ENCODE results near the gene PGA4.
A peak's percentile ranks its signal among the peaks of the same experiment; 100 is the strongest.

- TF ChIP-seq, protein P1, sequence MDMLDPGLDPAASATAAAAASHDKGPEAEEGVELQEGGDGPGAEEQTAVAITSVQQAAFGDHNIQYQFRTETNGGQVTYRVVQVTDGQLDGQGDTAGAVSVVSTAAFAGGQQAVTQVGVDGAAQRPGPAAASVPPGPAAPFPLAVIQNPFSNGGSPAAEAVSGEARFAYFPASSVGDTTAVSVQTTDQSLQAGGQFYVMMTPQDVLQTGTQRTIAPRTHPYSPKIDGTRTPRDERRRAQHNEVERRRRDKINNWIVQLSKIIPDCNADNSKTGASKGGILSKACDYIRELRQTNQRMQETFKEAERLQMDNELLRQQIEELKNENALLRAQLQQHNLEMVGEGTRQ (IDR thresholded peaks at IDR 0.05) = no peak
- TF ChIP-seq CTCF (IDR thresholded peaks at IDR 0.05) (peak; percentile 88), MAFK (IDR thresholded peaks at IDR 0.05; ENCODE audit: partially characterized antibody) (no peak), HDAC2 (IDR thresholded peaks at IDR 0.05) (no peak), RAD21 (conservative IDR thresholded peaks at IDR 0.05 in 1 of 2, IDR thresholded peaks at IDR 0.05 in 1 of 2) (peak; percentile 83 to 92), NPAS2 (CRISPR knock-in tag; IDR thresholded peaks at IDR 0.05; ENCODE audit: borderline replicate concordance) (no peak), RCOR1 (IDR thresholded peaks at IDR 0.05; ENCODE audit: low read depth, low read length) (no peak), MYC (IDR thresholded peaks at IDR 0.05; ENCODE audit: borderline replicate concordance, low read length) (no peak), SMC3 (IDR thresholded peaks at IDR 0.05) (peak; percentile 55), KDM1A (IDR thresholded peaks at IDR 0.05; ENCODE audit: low read depth) (no peak), MAX (IDR thresholded peaks at IDR 0.05) (no peak), POLR2A (IDR thresholded peaks at IDR 0.05; ENCODE audit: low read length) (no peak)
- TF ChIP-seq, protein P2, sequence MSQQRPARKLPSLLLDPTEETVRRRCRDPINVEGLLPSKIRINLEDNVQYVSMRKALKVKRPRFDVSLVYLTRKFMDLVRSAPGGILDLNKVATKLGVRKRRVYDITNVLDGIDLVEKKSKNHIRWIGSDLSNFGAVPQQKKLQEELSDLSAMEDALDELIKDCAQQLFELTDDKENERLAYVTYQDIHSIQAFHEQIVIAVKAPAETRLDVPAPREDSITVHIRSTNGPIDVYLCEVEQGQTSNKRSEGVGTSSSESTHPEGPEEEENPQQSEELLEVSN (IDR thresholded peaks at IDR 0.05; ENCODE audit: borderline replicate concordance, low read depth) = no peak
Measured at GRCh38 chr11:61187505-61188130, 34.5 kb upstream of the PGA4 start.

Data from A549 (cell line).